Heart left ventricle (tissue), 16 donors: Measurements from ENCODE around the gene SETD3. TPM values are rescaled to one million over a fixed set of nuclear protein-coding genes. Genes with fewer than 3 reads are reported as not detected.
A peak's percentile ranks its signal among the peaks of the same experiment; 100 is the strongest.

Source experiments
- ATAC-seq, 4 donors: fragments of 200-7000 bp; cut with Tn5 transposase; one replicate each; pipeline ENCODE4 v1.9.1; 2020 to 2022; ENCODE audit warnings: moderate library complexity in 4 of 4, mild to moderate bottlenecking in 3 of 4, moderate number of reproducible peaks in 1 of 4
- DNase-seq, 5 donors: peaks; one replicate each; pipeline ENCODE4 v3.0.0-alpha.2; 2020
- H3K27ac ChIP-seq, 12 donors: fragments of 200-600 bp; sonication (generic) in 4 of 12; one replicate each; pipeline versions ENCODE4 v1.5.0 to v1.8.0; 2016 to 2022; ENCODE audit warnings: mild to moderate bottlenecking in 2 of 12
- H3K27me3 ChIP-seq, 9 donors: fragments of 200-600 bp; sonication (generic) in 2 of 9; one replicate each; pipeline versions ENCODE4 v1.5.1 to v1.8.0; 2016 to 2022; ENCODE audit warnings: mild to moderate bottlenecking in 3 of 9
- H3K36me3 ChIP-seq, 9 donors: fragments of 200-600 bp; sonication (generic) in 2 of 9; one replicate each; pipeline versions ENCODE4 v1.5.0 to v1.8.0; 2018 to 2022; ENCODE audit warnings: mild to moderate bottlenecking in 2 of 9
- H3K4me1 ChIP-seq, 12 donors: fragments of 200-600 bp; sonication (generic) in 4 of 12; one replicate each; pipeline versions ENCODE4 v1.5.0 to v1.8.0; 2016 to 2022; ENCODE audit warnings: mild to moderate bottlenecking in 3 of 12
- H3K4me3 ChIP-seq, 12 donors: fragments of 200-600 bp; sonication (generic) in 4 of 12; one replicate each; pipeline versions ENCODE4 v1.5.0 to v1.8.0; 2017 to 2022; ENCODE audit warnings: mild to moderate bottlenecking in 9 of 12, moderate library complexity in 4 of 12
- H3K9me3 ChIP-seq, 12 donors: fragments of 200-600 bp; sonication (generic) in 4 of 12; one replicate each; pipeline versions ENCODE4 v1.5.0 to v1.8.0; 2016 to 2022; ENCODE audit warnings: mild to moderate bottlenecking in 1 of 12
- POLR2A ChIP-seq, 2 donors: fragments of 450-650 bp; IDR thresholded peaks; one replicate each; pipeline ENCODE4 v1.6.1; 2017; ENCODE audit warnings: antibody characterized with exemption in 2 of 2, mild to moderate bottlenecking in 2 of 2, moderate library complexity in 2 of 2
- WGBS, 4 donors: extraction: QIAGEN DNeasy Blood & Tissue Kit in 2 of 4; methylation state at CpG; one replicate each; pipeline versions ENCODE4 v1.1.5 to v1.1.7; 2013 to 2018; 5-methylcytosine and 5-hydroxymethylcytosine counted together
- intact Hi-C, 10 donors: fragments of 100-400 bp; cut with DNase I; formaldehyde crosslinking; loops; one replicate each; pipeline versions ENCODE4 v1.11.1 to v1.14.2; 2022
- polyA plus RNA-seq, 2 donors: library from polyadenylated mRNA; stranded (reverse); fragments of 200-250 nt; gene quantifications; one replicate each; pipeline ENCODE4 v1.2.3, GENCODE V29; 2013
- total RNA-seq, 9 donors: library from RNA; depleted of rRNA in 2 of 9; stranded (reverse); fragments of >200 nt in 2 of 9; fragmentation: NEBNext Ultra II Directional in 3 of 9; extraction: Animal tissue kit (Norgen Biotek cat#: 25700) in 3 of 9; gene quantifications; one replicate each; pipeline versions ENCODE4 v1.1.0 to v1.2.4, GENCODE V29; 2016 to 2023
- TF ChIP-seq, protein P1 (sequence below), 12 donors: fragments of 200-600 bp; sonication (generic) in 4 of 12; IDR thresholded peaks; one replicate each; pipeline versions ENCODE4 v1.5.0 to v1.8.0; 2018 to 2022; ENCODE audit warnings: antibody characterized with exemption in 12 of 12, mild to moderate bottlenecking in 5 of 12
- donor health status: ischemic (EF 13 %, LVEDD 7.1; RV severe dilation, severe dysfunction).
- donor health status: healthy with polysubstance abuse.
- donor health status: DM: no; HTN: yes; CAD: no.
- donor health status: DM: no; HTN: no; CAD: no.
- donor health status: ischemic (EF 25% LVEDD 6.9; RV normal size, moderate dysfunction).
- donor health status: ischemic (EF 25% LVEDD 5.7; RV mildly dilated, moderate dysfunction).
- donor health status: healthy.
- donor health status: DM: yes; HTN: yes; CAD: no.
- donor health status: ischemic (EF 35%, LVEDD 5.7; RV mildly dilated, moderate dysfunction).
- donor health status: nonischemic (EF 11% LVEDD 7.7; RV severe dilation, severe dysfunction).
- donor health status: DM: yes; HTN: yes; CAD: no.
- donor health status: PGD.
- donor health status: ischemic (EF 29% LVEDD 5.4; RV normal size, mild dysfunction).
- donor health status: nonischemic (EF 23%, LVEDD 6.1; RV moderate dilation, normal function).

SETD3 gene
- total and polyA plus RNA-seq, 11 donors, result 49.7 to 130 (median 92.6) TPM

DNA sequence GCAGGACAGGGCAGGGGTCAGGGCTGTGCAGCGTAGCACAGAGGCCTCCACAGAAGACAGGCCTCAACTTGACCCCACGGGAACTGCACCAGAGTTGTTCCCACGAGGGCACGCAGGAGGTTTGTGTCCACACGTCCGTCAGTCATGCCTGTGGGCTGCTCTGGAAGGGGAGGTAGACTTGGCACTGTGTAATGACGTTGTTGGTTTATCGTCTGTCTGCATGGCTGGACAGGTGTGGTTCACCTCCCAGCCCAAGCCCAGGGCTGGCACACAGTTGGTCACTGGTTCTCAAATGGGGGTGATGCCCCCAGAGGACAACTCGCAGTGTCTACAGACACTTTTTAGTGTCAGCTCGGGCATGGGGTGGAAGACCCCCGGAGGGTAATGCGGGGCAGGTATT, 46.4 kb upstream of the SETD3 start:
- TF ChIP-seq POLR2A (IDR thresholded peaks at IDR 0.05), result no peak
- TF ChIP-seq, protein P1, sequence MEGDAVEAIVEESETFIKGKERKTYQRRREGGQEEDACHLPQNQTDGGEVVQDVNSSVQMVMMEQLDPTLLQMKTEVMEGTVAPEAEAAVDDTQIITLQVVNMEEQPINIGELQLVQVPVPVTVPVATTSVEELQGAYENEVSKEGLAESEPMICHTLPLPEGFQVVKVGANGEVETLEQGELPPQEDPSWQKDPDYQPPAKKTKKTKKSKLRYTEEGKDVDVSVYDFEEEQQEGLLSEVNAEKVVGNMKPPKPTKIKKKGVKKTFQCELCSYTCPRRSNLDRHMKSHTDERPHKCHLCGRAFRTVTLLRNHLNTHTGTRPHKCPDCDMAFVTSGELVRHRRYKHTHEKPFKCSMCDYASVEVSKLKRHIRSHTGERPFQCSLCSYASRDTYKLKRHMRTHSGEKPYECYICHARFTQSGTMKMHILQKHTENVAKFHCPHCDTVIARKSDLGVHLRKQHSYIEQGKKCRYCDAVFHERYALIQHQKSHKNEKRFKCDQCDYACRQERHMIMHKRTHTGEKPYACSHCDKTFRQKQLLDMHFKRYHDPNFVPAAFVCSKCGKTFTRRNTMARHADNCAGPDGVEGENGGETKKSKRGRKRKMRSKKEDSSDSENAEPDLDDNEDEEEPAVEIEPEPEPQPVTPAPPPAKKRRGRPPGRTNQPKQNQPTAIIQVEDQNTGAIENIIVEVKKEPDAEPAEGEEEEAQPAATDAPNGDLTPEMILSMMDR (IDR thresholded peaks at IDR 0.05), result no peak
- DNase-seq, result no peak
- no peak for ATAC-seq
- Histone ChIP-seq H3K4me3 (no peak overlapping the region), H3K36me3 (no peaks in the 10 kb centered on the region), H3K4me1 (peaks cover 6 to 62% (median 38%) of the 10 kb centered on the region in 12 donors), H3K27ac (peak overlapping the region in 7 of 12 donors; percentile 26 to 84 (median 54)), H3K9me3 (no peaks in the 10 kb centered on the region), H3K27me3 (no peaks in the 10 kb centered on the region)
- WGBS, 4 donors, result 83 to 93% (median 87%) methylated on average over 7 to 12 of the region's 12 CpGs
- intact Hi-C loops, result loop anchor here in 3 of 10 donors (5.0 to 10.0 kb wide), 2 partner anchors 75 to 358 kb away; partner anchors contain the start of gene CCDC85C (in 1 of the 3)

DNA sequence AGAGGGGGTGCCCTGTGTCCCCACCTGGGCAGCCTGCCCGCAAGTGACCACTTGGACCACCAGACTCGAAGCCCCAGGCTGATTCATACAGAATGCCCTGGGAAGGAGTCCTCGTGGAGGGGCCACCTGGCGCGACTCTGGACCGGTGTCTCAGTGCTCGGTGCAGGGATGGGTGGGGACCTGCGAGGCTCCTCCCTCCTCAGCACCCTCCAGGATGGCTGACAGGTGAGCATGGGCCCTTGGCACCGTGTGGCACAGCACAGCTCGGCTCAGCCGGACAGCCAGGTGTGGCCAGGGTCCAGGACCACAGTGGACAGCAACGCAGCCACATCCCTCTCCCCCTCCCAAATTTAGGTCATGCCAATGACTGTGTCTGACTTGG, 45.0 kb upstream of the SETD3 start:
- Histone ChIP-seq H3K36me3 (peaks cover 0 to 5% (median 0%) of the 10 kb centered on the region in 9 donors), H3K4me1 (peaks cover 6 to 67% (median 38%) of the 10 kb centered on the region in 12 donors), H3K9me3 (no peaks in the 10 kb centered on the region), H3K4me3 (no peak overlapping the region), H3K27me3 (no peaks in the 10 kb centered on the region), H3K27ac (peak overlapping the region in 11 of 12 donors; percentile 26 to 84 (median 54))
- DNase-seq, result peak in 2 of 5 donors; percentile 23 to 29
- ATAC-seq, result no peak
- intact Hi-C loops, result loop anchor here in 3 of 10 donors (2.0 to 10.0 kb wide), 3 partner anchors 77 to 359 kb away; partner anchors contain the start of gene CCDC85C (in 1 of the 3)
- WGBS, 4 donors, result 76 to 86% (median 84%) methylated on average over 10 to 12 of the region's 12 CpGs
- no peak for TF ChIP-seq POLR2A (IDR thresholded peaks at IDR 0.05)
- TF ChIP-seq, protein P1 (IDR thresholded peaks at IDR 0.05), result no peak

DNA sequence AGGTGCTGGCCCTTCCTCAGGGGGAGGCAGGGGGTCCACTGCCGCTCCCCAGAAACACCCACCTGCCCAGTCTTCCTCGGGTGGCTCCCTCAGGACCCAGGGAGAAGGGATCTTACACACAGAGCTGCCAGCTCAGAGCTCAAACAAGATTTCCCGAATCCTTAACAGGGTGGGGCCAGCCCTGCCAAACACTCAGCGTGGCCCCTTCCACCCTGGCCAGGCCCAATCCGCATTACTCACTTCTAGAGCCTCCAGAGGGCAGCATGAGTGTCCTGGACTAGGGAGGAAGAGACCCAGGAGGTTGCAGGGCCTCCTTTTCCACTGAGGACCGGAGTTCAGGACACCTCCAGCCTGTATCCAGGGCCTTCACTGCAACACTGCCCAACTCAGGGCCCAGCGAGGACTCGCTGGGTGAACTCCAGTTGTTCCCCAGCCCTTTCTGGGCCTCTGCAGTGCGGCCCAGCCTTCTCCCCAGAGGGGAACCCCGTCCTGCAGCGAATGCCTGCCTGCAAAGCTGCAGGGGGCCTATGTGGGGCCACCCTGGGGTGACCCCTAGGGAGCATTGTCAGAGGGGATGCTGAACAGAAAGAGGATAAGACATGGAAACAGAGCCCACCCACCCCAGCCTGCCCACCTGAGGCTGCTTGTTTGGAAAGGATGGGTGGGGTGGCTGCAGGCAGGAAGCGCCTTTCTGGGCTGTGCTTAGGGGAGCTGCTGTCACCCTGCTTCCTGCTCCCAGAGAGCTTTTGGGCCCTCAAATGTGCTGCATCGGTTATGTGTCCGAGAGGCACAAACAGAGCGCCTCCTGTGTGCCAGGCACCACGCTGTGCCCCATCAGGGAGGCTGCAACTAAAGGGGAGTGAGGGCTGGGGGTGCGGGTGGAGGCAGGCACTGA, 44.4 kb upstream of the SETD3 start:
- ATAC-seq (peak in 3 of 4 donors; percentile 33 to 67 (median 46)), DNase-seq (peak in 3 of 5 donors; percentile 25 to 46 (median 40))
- intact Hi-C loops, result loop anchor here in 4 of 10 donors (2.0 to 10.0 kb wide), 4 partner anchors 77 to 360 kb away; partner anchors contain the start of gene CCDC85C (in 1 of the 4)
- Histone ChIP-seq H3K4me1 (peaks cover 6 to 62% (median 38%) of the 10 kb centered on the region in 12 donors), H3K9me3 (no peaks in the 10 kb centered on the region), H3K27me3 (no peaks in the 10 kb centered on the region), H3K36me3 (peaks cover 0 to 5% (median 0%) of the 10 kb centered on the region in 9 donors), H3K4me3 (no peak overlapping the region), H3K27ac (peak overlapping the region in 11 of 12 donors; percentile 26 to 84 (median 61))
- TF ChIP-seq, protein P1 (IDR thresholded peaks at IDR 0.05), result peak in 10 of 12 donors; percentile 8 to 51 (median 27)
- TF ChIP-seq POLR2A (IDR thresholded peaks at IDR 0.05), result no peak
- WGBS, 4 donors, result 61 to 72% (median 63%) methylated on average over 12 to 17 of the region's 17 CpGs
